ENCODE measurements around the gene PADI1. TPM values are rescaled to one million over a fixed set of nuclear protein-coding genes. Genes with fewer than 3 reads are reported as not detected.

The PADI1 gene
- polyA plus RNA-seq, 1 donor from 2014 or later, result 0.66 TPM

GRCh38 chr1:17270891-17271765 lies 66.2 kb downstream of the PADI1 start:
- H3K36me3 ChIP-seq (ENCODE audit: insufficient read depth, low read length), result no peaks in the 10 kb centered on the region
- H4K20me1 ChIP-seq (ENCODE audit: insufficient read depth), result no peaks in the 10 kb centered on the region
- H2AFZ ChIP-seq (ENCODE audit: low read depth, low read length), result no peak overlapping the region
- H3K27ac ChIP-seq (ENCODE audit: low read length), result no peak overlapping the region
- no peaks in the 10 kb centered on the region for H3K9me2 ChIP-seq (ENCODE audit: insufficient read depth, low read length)
- H3K27me3 ChIP-seq (ENCODE audit: insufficient read depth, low read depth, low read length), result no peaks in the 10 kb centered on the region
- no peaks in the 10 kb centered on the region for H3K79me2 ChIP-seq (replicated peaks; ENCODE audit: insufficient read depth, low read length)
- TF ChIP-seq REST (IDR thresholded peaks at IDR 0.05; ENCODE audit: borderline replicate concordance), result no peak
- TF ChIP-seq SMC3 (conservative IDR thresholded peaks at IDR 0.05; ENCODE audit: poor library complexity), result no peak
- TF ChIP-seq POLR2AphosphoS5 (IDR thresholded peaks at IDR 0.05), result no peak
- TF ChIP-seq TAF1 (IDR thresholded peaks at IDR 0.05; ENCODE audit: low read depth), result no peak
- no peak for TF ChIP-seq EP300 (conservative IDR thresholded peaks at IDR 0.05; ENCODE audit: poor library complexity, severe bottlenecking)
- no peak for TF ChIP-seq RAD21 (conservative IDR thresholded peaks at IDR 0.05)
- TF ChIP-seq EZH2 (IDR thresholded peaks at IDR 0.05; ENCODE audit: borderline replicate concordance, insufficient read depth, low read length, poor library complexity, severe bottlenecking), result no peak
- no peaks in the 10 kb centered on the region for H3F3A ChIP-seq (ENCODE audit: insufficient read depth, low read length, poor library complexity, severe bottlenecking)
- H3K9ac ChIP-seq (ENCODE audit: low read length), result no peak overlapping the region
- no peak overlapping the region for H3K4me3 ChIP-seq (ENCODE audit: low read length)
- H3K9me3 ChIP-seq (ENCODE audit: low read length), result no peaks in the 10 kb centered on the region
- H3K4me2 ChIP-seq (ENCODE audit: low read length), result no peak overlapping the region

GRCh38 chr1:17272066-17272465 lies 67.1 kb downstream of the PADI1 start:
- H3K9me2 ChIP-seq (ENCODE audit: insufficient read depth, low read length), result no peaks in the 10 kb centered on the region
- H3K4me3 ChIP-seq (ENCODE audit: low read length), result no peak overlapping the region
- H3K9me3 ChIP-seq (ENCODE audit: low read length), result no peaks in the 10 kb centered on the region
- no peak overlapping the region for H3K27ac ChIP-seq (ENCODE audit: low read length)
- H3F3A ChIP-seq (ENCODE audit: insufficient read depth, low read length, poor library complexity, severe bottlenecking), result no peaks in the 10 kb centered on the region
- no peaks in the 10 kb centered on the region for H3K36me3 ChIP-seq (ENCODE audit: insufficient read depth, low read length)
- H3K79me2 ChIP-seq (replicated peaks; ENCODE audit: insufficient read depth, low read length), result no peaks in the 10 kb centered on the region
- no peaks in the 10 kb centered on the region for H3K27me3 ChIP-seq (ENCODE audit: insufficient read depth, low read depth, low read length)
- TF ChIP-seq TAF1 (IDR thresholded peaks at IDR 0.05; ENCODE audit: low read depth), result no peak
- no peak for TF ChIP-seq EZH2 (IDR thresholded peaks at IDR 0.05; ENCODE audit: borderline replicate concordance, insufficient read depth, low read length, poor library complexity, severe bottlenecking)
- TF ChIP-seq MXI1 (conservative IDR thresholded peaks at IDR 0.05; ENCODE audit: poor library complexity, severe bottlenecking), result no peak
- no peak for TF ChIP-seq POLR2AphosphoS5 (IDR thresholded peaks at IDR 0.05)
- TF ChIP-seq SMC3 (conservative IDR thresholded peaks at IDR 0.05; ENCODE audit: poor library complexity), result no peak
- TF ChIP-seq CTCF (IDR thresholded peaks at IDR 0.05; ENCODE audit: poor library complexity, severe bottlenecking), result no peak
- TF ChIP-seq REST (IDR thresholded peaks at IDR 0.05; ENCODE audit: borderline replicate concordance), result no peak
- no peak for TF ChIP-seq RAD21 (conservative IDR thresholded peaks at IDR 0.05)
- no peak for TF ChIP-seq EP300 (conservative IDR thresholded peaks at IDR 0.05; ENCODE audit: poor library complexity, severe bottlenecking)
- no peaks in the 10 kb centered on the region for H4K20me1 ChIP-seq (ENCODE audit: insufficient read depth)
- no peak overlapping the region for H3K9ac ChIP-seq (ENCODE audit: low read length)
- H3K4me2 ChIP-seq (ENCODE audit: low read length), result no peak overlapping the region
- H2AFZ ChIP-seq (ENCODE audit: low read depth, low read length), result no peak overlapping the region

Measured in neural cell (in vitro differentiated cells).